DOHH2 (cell line): ENCODE measurements around the gene KDM1B.

Experiments
- CTCF ChIP-seq: fragments of 200-600 bp; sonication (generic); IDR thresholded peaks from one replicate; pipeline ENCODE4 v1.5.1; 2014; ENCODE audit warnings: antibody characterized with exemption, mild to moderate bottlenecking, low read depth, low read length; ENCODE audit not compliant: poor library complexity, severe bottlenecking
- EZH2phosphoT487 ChIP-seq: fragments of 200-600 bp; sonication (generic); IDR thresholded peaks from 2 replicates; pipeline ENCODE4 v1.6.1; 2017; ENCODE audit warnings: borderline replicate concordance, mild to moderate bottlenecking, antibody characterized with exemption, low read length, moderate library complexity, mixed read lengths

- TF ChIP-seq CTCF (no peak), EZH2phosphoT487 (no peak)
Measured at GRCh38 chr6:18155150-18155863, at the start of gene KDM1B.
